H1 (cell line): Measurements from ENCODE around the gene MRPS2. TPM values are rescaled to one million over a fixed set of nuclear protein-coding genes. Genes with fewer than 3 reads are reported as not detected.

Experiments used
- RNF2 ChIP-seq: fragments of 200-900, 300-1000 bp; sonication (generic); IDR thresholded peaks from 2 replicates; pipeline ENCODE4 v1.7.1; 2016; ENCODE audit warnings: borderline replicate concordance, low read depth, mild to moderate bottlenecking, antibody characterized with exemption, low read length; ENCODE audit not compliant: poor library complexity, severe bottlenecking; ENCODE audit errors: missing control alignments
- polyA plus RNA-seq, 7 experiments: library from polyadenylated mRNA; depleted of rRNA in 3 of 7; stranded (reverse) in 5 of 7; unstranded in 2 of 7; fragments of >200 nt in 5 of 7; fragments of 200-250 nt in 2 of 7; gene quantifications; 1 replicate in 5 of 7; 2 replicates in 1 of 7; 4 replicates in 1 of 7; pipeline versions ENCODE4 v1.2.1 to v1.2.3, GENCODE V29; 2011 to 2013; ENCODE audit warnings: missing spikeins in 2 of 7, mixed read lengths in 2 of 7
- total RNA-seq: library from RNA; stranded (reverse); fragmentation: NEBNext Ultra II Directional; extraction: Animal tissue kit (Norgen Biotek cat#: 25700); gene quantifications from 2 replicates; pipeline ENCODE4 v1.2.1, GENCODE V29; 2021

MRPS2 gene
- total and polyA plus RNA-seq, 2 of the 8 experiments (the other 6 are each of a cell fraction or from before 2014, with no cell fraction given): 78.6 to 476 TPM

DNA sequence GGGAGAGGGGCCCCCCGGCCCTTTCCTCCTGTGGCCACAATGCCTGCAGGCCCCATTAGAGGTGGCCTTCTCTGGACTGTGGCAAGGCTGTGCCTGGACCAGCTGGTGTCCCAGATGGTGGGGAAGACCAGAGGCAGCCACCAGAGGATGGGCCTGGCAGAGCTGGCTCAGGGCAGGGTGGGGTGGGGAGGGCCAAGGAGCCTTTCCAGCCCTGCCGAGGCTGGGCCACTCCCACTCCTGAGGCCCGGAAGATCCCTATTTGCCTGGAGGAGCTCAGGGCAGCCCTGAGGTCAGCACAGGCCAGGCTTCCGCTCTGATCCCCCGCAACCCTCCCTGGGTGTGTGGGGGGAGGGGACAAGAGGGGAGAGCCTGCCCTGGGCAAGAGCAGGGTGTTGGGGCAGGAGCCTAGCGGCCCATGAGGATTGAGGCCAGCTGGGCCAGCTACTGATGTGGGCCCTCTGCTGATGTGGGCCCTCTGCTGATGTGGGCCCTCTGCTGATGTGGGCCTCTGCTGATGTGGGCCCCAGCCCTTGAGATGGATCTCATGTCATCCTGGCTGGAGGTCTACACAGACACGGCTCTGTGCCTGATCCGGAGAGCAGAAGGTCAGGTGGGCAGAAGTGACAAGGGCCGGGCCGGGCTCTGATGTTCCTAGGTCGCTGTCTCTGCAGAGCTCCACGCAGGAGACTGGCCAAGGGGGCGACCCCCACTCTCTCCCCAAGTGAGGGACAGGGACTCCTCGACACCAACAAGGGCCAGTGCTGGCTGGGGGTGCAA, 6.0 kb downstream of the MRPS2 start (continued):
- no peak for TF ChIP-seq RNF2
